WI38 (cell line): Measurements from ENCODE around the gene WWOX.

Experiments
- H3K4me3 ChIP-seq: 2 replicates; pipeline ENCODE4 v1.5.1; 2011; ENCODE audit warnings: low read depth, mild to moderate bottlenecking, control low read depth, low read length
- TF ChIP-seq, protein P1 (sequence below): IDR thresholded peaks from 2 replicates; pipeline ENCODE4 v1.5.1; 2012; ENCODE audit warnings: low read depth, mild to moderate bottlenecking, control low read depth, low read length

WWOX gene

DNA sequence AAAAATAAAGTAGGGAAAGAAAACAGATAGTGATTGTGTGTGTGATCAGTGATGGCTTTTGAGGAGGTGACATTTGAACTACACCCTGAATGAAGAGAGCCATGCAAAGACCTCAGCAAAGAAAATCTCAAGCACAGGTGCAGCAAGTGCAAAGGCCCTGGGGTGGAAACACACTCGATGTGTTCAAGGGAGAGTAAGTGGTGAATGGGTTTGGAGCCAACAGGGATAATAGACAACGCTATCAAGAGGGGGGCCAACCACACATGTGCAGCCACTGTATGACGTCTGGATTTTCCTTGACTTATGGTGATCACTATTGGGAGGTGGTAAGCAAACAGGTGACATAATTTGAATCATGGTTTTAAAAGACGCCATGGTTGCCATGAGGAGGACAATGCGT, 564.2 kb downstream of the WWOX start:
- no peak overlapping the region for H3K4me3 ChIP-seq
- TF ChIP-seq, protein P1, sequence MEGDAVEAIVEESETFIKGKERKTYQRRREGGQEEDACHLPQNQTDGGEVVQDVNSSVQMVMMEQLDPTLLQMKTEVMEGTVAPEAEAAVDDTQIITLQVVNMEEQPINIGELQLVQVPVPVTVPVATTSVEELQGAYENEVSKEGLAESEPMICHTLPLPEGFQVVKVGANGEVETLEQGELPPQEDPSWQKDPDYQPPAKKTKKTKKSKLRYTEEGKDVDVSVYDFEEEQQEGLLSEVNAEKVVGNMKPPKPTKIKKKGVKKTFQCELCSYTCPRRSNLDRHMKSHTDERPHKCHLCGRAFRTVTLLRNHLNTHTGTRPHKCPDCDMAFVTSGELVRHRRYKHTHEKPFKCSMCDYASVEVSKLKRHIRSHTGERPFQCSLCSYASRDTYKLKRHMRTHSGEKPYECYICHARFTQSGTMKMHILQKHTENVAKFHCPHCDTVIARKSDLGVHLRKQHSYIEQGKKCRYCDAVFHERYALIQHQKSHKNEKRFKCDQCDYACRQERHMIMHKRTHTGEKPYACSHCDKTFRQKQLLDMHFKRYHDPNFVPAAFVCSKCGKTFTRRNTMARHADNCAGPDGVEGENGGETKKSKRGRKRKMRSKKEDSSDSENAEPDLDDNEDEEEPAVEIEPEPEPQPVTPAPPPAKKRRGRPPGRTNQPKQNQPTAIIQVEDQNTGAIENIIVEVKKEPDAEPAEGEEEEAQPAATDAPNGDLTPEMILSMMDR = no peak

DNA sequence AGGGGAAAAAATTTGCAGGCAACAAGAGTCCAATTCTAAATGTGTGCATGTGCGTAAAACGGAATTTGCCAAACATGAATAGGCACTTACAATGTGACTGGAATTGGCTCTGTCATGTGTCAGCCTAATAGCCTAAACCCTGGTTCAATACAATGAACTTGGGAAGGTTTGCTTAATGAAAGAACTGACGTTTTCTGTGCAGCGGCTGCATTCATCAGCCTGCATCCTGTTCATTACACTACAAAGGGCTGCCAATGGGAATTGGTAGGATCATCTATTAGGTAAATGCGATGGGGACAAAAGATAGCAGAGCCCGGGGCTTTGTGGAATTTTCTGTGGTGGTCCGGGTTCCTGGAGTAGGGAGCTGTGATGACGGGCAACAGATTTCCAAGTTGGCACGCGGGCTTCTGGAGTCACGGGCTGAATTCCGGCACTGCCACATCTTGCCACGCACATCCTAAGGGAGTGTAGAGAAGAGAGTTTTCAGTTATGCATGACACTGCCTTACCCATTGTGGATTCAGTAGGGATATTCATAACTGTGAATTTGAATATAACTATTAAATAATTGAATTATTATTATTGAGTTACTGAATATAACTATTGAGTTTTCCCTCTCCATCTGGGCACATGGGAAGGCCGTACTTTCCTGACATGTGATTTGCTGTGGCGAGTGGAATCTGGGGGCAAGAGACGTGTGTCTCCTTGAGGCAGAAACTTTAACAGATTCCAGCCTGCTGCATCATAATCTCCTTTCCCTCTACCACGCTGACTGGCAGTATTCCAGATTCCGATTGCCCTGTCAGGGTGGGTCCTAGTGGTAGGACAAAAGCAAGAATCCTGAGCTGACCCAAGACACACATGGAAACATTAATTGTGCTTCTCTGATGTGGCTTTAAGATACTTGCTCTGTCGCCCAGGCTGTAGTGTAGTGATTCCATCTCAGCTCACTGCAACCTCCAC, 565.6 kb downstream of the WWOX start:
- TF ChIP-seq, protein P1 = no peak
- no peak overlapping the region for H3K4me3 ChIP-seq

DNA sequence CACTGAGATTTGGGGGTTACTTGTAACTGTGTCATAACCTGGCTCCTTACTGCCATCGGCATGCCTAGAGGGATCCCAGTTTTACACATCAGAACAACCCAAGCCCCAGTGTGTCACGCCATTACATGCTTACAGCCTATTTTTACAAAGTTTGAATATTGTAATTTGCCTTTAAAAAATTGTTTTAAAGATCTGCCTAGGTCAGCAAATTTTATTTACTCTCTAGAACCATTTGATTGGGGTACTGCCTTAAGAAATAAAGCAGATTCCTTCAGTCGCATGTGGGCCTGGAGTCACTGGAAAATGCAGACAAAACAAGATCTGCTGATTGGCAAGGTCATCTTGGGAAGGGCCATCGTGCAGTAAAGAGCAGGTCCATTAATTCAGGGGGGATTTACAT, 566.9 kb downstream of the WWOX start:
- TF ChIP-seq, protein P1 = no peak
- no peak overlapping the region for H3K4me3 ChIP-seq

DNA sequence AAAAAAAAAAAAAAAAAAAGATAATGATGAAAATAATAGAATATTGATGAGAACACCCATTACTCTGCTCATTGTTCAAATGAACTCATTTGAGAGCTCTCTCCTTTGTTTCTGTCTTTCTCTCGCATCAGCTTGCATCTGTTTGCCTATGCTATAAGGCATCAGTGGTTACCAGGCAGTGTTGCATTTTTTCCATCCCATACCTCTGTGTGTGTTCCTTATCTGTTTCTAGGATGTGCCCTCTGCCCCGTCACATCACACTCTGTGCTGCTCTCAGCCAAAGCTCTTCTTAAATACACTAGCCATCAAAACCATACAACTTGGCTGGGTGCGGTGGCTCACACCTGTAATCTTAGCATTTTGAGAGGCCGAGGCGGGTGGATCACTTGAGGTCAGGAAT, 568.2 kb downstream of the WWOX start:
- TF ChIP-seq, protein P1 = no peak
- no peak overlapping the region for H3K4me3 ChIP-seq

DNA sequence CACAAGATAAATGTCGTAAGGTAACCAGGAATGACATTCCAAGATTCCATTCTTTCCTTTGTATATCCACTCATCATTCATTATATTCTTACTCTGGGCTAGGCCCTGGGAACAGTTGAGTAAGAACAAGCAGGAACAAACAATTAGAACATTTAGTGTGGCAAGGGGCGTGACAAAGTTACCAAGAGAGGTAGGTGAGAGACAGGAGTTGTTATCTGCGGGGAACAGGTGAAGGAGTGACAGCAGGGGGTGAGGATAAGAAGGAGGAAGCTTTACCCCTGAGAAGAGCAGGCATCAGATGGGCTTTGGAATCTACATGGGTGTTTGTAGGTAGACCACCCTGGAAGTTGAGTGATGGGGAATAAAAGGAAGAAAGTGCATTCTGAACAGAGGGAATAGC, 568.9 kb downstream of the WWOX start:
- H3K4me3 ChIP-seq = no peak overlapping the region
- TF ChIP-seq, protein P1 = no peak

DNA sequence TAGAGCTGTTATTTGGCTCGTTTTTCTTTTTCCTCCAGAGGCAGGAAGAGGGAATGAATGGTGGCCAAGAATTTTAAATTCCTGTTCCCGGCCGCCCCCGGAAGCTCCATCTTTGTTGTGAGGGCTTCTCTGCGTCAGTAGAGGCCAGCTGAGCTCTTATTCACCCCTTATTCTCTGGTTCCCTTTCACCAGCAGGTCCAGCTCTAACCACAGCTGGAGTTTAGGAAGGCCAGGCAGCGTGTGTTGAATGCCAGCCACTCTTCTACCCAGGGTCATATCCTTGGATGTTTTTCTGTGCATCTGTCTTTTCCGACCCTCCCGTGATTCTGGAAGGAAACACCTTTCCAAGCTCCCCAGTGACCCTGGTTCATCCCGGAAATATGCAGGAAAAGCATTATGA, 570.5 kb downstream of the WWOX start:
- H3K4me3 ChIP-seq = no peak overlapping the region
- TF ChIP-seq, protein P1 = no peak

DNA sequence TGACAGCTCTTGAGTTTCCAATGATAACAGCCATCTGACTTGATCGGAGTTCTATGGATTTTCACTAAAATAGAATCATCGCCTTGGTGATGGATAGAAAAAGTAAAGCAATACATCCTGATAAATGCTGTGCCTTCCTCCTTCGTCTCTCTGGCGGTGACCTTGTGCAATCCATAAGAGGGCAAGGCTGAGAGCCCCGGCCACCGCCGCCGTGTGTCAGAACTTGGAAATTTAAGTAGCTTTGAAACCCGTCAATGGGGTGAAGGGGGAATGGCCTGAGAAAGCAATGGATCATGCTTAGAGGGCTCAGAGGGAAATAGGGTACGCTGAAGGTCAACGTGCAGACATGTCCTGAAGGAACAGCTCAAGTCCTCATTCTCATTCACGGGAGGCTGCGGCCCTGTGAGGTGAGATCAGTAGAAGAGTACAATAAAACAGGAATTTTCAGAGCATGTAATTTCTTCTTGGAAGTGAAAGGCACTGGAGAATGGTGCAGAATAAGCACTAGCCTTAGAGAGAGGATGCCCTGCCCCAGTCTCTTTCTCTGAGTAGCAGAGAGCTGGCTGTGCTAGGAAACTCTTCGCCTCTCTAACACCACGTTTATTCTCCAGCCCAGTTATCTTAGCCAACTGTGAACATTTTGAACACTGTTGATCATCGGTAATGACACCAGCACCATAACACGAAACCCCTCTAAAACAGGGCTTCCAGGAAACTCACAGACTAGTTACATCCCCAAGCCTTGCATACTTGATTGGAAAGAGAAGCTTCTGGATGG, 573.5 kb downstream of the WWOX start:
- TF ChIP-seq, protein P1 = no peak
- H3K4me3 ChIP-seq = no peak overlapping the region
